HG02763 (cell line): ENCODE data around the gene TEP1.
"Not testable (repeated sequence)": the region's sequence is repeated elsewhere in the genome, so short reads cannot be mapped to it uniquely, and the experiment has no call there.

ENCODE experiments used
- ATAC-seq: cut with Tn5 transposase; IDR thresholded peaks from one replicate; pipeline ENCODE4 v1.9.1; 2021; ENCODE audit warnings: mild to moderate bottlenecking, moderate library complexity; ENCODE audit not compliant: unreplicated experiment

Gene TEP1

GRCh38 chr14:20391505-20391904, 21.8 kb downstream of the TEP1 start:
- no peak for ATAC-seq

- ATAC-seq = no peak
Observed at GRCh38 chr14:20388159-20388558, 25.1 kb downstream of the TEP1 start.

- no peak for ATAC-seq
Observed at GRCh38 chr14:20387576-20387975, 25.7 kb downstream of the TEP1 start.

GRCh38 chr14:20386276-20386855, 26.9 kb downstream of the TEP1 start:
- ATAC-seq = no peak

- no peak for ATAC-seq
Observed at GRCh38 chr14:20384886-20385285, 28.4 kb downstream of the TEP1 start.

GRCh38 chr14:20384321-20384720, 29.0 kb downstream of the TEP1 start:
- no peak for ATAC-seq

- ATAC-seq = no peak
Observed at GRCh38 chr14:20383636-20384035, 29.7 kb downstream of the TEP1 start.

GRCh38 chr14:20383032-20383431, 30.3 kb downstream of the TEP1 start:
- no peak for ATAC-seq

- ATAC-seq = no peak
Observed at GRCh38 chr14:20382526-20382925, 30.8 kb downstream of the TEP1 start.

- ATAC-seq = no peak
Observed at GRCh38 chr14:20381341-20381740, 32.0 kb downstream of the TEP1 start.

- no peak for ATAC-seq
Observed at GRCh38 chr14:20380681-20381080, 32.6 kb downstream of the TEP1 start.

- ATAC-seq = no peak
Observed at GRCh38 chr14:20379743-20380142, 33.6 kb downstream of the TEP1 start.

GRCh38 chr14:20377171-20377570, 36.1 kb downstream of the TEP1 start:
- ATAC-seq = no peak

- no peak for ATAC-seq
Observed at GRCh38 chr14:20376071-20376588, 37.2 kb downstream of the TEP1 start.

GRCh38 chr14:20375471-20375870, 37.8 kb downstream of the TEP1 start:
- no peak for ATAC-seq

- ATAC-seq = no peak
Observed at GRCh38 chr14:20372796-20373195, 40.5 kb downstream of the TEP1 start.

- no peak for ATAC-seq
Observed at GRCh38 chr14:20365928-20366327, 47.4 kb downstream of the TEP1 start.

- ATAC-seq = not testable (repeated sequence)
Observed at GRCh38 chr14:20358474-20358873, 54.8 kb downstream of the TEP1 start.

GRCh38 chr14:20356422-20356821, 56.9 kb downstream of the TEP1 start:
- ATAC-seq = no peak

GRCh38 chr14:20350860-20351259, 62.4 kb downstream of the TEP1 start:
- ATAC-seq = no peak

- no peak for ATAC-seq
Observed at GRCh38 chr14:20350282-20350681, 63.0 kb downstream of the TEP1 start.

GRCh38 chr14:20347747-20348146, 65.6 kb downstream of the TEP1 start:
- no peak for ATAC-seq

GRCh38 chr14:20346713-20347112, 66.6 kb downstream of the TEP1 start:
- ATAC-seq = no peak
